Gastrocnemius medialis (tissue), 4 donors: Measurements from ENCODE around the gene MFAP2.

Experiments
- POLR2A ChIP-seq, 2 donors: fragments of 450-650 bp; IDR thresholded peaks; one replicate each; pipeline ENCODE4 v1.6.1; 2017; ENCODE audit warnings: antibody characterized with exemption in 2 of 2, mild to moderate bottlenecking in 2 of 2, moderate library complexity in 2 of 2
- TF ChIP-seq, protein P1 (sequence below), 5 experiments: fragments of 450-650 bp in 3 of 5; fragments of 200-600 bp in 2 of 5; sonication (generic) in 2 of 5; IDR thresholded peaks in 4 of 5; conservative IDR thresholded peaks in 1 of 5; 1 replicate in 4 of 5; 2 replicates in 1 of 5; pipeline ENCODE4 v1.5.1; 2016 to 2019; ENCODE audit warnings: antibody characterized with exemption in 5 of 5, mild to moderate bottlenecking in 3 of 5, moderate library complexity in 3 of 5

DNA sequence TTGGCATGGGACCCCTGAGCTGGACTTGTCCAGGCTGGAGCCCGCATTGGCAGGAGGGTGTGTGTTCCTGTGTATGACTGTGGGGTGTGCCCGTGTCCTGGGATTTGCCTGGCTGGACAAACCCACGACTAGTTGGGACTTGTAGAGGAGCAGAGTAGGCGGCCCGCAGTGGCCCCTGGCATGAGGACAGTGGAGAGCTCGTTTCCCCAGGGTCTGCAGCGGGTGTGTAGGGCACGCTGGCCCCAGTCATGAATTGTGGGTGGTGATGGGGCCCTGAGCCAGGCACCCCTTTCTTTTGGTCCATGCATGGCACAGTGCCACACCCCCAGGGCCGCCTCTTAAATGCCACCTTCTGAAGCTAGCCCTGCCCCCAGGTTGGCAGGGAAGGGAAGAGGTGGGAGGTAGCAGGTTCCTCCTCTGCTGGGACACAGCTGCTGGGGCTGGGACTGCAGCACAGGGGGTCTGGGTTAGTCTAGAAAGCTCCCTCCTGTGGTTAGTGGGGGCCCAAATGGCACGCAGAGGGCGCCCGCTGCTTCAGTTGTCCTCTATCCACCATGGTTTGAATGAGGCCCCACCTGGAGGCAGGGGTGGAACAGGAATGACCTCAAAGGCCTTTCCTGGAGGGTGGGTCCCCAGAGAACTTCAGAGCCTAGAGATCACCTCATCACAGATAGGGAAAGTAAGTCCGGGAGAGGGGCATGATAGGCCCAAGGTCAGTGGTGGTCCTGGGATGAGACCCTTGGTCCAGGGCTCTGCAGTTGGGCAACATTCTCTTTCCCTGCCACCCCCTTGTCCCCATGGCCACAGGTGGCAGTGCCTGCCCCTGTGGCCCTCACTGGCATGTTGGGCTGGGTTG, 54.6 kb downstream of the MFAP2 start:
- TF ChIP-seq, protein P1, sequence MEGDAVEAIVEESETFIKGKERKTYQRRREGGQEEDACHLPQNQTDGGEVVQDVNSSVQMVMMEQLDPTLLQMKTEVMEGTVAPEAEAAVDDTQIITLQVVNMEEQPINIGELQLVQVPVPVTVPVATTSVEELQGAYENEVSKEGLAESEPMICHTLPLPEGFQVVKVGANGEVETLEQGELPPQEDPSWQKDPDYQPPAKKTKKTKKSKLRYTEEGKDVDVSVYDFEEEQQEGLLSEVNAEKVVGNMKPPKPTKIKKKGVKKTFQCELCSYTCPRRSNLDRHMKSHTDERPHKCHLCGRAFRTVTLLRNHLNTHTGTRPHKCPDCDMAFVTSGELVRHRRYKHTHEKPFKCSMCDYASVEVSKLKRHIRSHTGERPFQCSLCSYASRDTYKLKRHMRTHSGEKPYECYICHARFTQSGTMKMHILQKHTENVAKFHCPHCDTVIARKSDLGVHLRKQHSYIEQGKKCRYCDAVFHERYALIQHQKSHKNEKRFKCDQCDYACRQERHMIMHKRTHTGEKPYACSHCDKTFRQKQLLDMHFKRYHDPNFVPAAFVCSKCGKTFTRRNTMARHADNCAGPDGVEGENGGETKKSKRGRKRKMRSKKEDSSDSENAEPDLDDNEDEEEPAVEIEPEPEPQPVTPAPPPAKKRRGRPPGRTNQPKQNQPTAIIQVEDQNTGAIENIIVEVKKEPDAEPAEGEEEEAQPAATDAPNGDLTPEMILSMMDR (IDR thresholded peaks at IDR 0.05 in 4 of 5, conservative IDR thresholded peaks at IDR 0.05 in 1 of 5), result no peak
- no peak for TF ChIP-seq POLR2A (IDR thresholded peaks at IDR 0.05)
